HFF-Myc (cell line): ENCODE data around the gene TTBK1.
A peak's percentile ranks its signal among the peaks of the same experiment; 100 is the strongest.

Experiments used
- DNase-seq: peaks from one replicate; pipeline ENCODE4 v3.0.0-alpha.2; 2011; ENCODE audit warnings: low read depth; ENCODE audit errors: extremely low read depth
- H3K4me3 ChIP-seq: replicated peaks from 2 replicates; pipeline ENCODE4 v1.5.1; 2011; ENCODE audit warnings: low read depth, mild to moderate bottlenecking, control low read depth, low read length
- TF ChIP-seq, protein P1 (sequence below): IDR thresholded peaks from 2 replicates; pipeline ENCODE4 v1.5.1; 2012; ENCODE audit warnings: mild to moderate bottlenecking, low read depth, low read length, control low read depth; ENCODE audit errors: missing control alignments

Gene TTBK1

DNA sequence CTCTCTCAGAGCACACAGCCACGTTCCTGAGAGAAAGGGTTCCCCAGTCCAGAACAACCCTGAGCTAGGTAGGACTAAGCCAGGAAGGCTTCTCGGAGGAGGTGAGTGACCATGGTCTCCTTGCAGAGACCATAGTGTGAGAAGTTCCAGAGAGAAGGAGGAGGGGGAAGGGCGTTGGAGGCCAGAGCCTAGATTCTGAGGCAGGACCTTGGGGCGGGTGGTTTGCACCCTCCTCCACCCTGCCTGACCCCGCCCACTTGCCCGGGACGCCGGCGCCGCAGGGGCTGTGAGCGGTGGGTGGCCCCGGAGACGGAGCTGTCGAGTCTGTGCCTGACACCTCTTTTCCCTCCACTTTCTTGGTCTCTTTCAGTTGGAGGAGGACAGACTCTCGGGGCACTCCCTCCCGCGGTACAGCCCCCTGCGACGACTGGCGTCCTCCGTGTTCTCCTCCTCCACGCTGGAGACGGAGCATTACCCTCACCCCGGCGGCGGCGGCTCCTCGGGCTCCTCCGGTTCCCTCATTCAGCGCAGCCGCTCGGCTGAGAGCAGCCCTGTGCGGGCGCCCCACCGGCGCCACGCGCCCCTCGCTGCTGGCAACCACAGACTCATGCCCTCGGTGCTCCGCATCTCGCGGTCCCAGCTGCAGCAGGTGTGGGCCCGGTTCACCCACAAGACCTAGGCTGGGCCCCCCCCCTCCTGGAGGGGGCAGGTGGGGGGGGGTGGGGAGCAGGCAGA, 26.2 kb downstream of the TTBK1 start:
- peak overlapping the region; percentile 12; the same call in 1 of the 2 replicates for H3K4me3 ChIP-seq
- DNase-seq, result no peak
- TF ChIP-seq, protein P1, sequence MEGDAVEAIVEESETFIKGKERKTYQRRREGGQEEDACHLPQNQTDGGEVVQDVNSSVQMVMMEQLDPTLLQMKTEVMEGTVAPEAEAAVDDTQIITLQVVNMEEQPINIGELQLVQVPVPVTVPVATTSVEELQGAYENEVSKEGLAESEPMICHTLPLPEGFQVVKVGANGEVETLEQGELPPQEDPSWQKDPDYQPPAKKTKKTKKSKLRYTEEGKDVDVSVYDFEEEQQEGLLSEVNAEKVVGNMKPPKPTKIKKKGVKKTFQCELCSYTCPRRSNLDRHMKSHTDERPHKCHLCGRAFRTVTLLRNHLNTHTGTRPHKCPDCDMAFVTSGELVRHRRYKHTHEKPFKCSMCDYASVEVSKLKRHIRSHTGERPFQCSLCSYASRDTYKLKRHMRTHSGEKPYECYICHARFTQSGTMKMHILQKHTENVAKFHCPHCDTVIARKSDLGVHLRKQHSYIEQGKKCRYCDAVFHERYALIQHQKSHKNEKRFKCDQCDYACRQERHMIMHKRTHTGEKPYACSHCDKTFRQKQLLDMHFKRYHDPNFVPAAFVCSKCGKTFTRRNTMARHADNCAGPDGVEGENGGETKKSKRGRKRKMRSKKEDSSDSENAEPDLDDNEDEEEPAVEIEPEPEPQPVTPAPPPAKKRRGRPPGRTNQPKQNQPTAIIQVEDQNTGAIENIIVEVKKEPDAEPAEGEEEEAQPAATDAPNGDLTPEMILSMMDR, result no peak

DNA sequence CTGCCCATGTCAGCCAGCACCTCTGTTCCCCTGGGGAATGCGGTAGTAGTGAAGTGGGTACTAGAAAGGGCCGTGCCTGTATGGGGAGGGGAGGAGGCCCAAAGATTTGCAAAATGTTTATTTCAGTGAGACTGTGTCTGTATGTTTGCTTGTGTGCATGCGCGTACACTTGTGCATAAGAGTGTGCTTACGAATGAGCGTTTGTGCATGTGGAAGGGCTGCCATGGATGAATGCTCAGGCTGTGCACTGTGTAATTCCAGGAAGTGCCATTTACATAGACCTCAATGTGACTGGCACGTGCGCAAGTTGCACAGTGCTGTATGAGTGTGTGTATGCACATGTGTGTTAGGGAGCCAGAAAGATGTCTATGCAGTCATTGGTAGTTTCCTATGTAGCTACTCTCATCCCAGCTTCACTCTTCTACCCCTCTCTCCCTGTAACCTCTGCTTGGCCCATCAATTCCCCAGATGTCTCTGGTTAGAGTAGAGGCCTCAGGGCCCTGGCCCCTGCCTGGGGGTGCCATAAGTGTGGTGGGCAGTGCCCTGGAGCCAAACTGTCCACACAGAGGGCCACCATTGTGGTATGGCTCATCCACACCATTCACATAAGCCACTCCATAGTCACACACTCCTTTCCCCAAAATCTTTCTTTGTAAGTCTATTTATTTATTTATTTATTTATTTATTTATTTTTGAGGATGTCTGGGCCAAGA, 28.0 kb downstream of the TTBK1 start:
- DNase-seq, result no peak
- no peak overlapping the region for H3K4me3 ChIP-seq
- TF ChIP-seq, protein P1, result no peak

- TF ChIP-seq, protein P1, result no peak
- H3K4me3 ChIP-seq, result no peak overlapping the region
- DNase-seq, result no peak
Observed at GRCh38 chr6:43271944-43272343, 28.7 kb downstream of the TTBK1 start.

DNA sequence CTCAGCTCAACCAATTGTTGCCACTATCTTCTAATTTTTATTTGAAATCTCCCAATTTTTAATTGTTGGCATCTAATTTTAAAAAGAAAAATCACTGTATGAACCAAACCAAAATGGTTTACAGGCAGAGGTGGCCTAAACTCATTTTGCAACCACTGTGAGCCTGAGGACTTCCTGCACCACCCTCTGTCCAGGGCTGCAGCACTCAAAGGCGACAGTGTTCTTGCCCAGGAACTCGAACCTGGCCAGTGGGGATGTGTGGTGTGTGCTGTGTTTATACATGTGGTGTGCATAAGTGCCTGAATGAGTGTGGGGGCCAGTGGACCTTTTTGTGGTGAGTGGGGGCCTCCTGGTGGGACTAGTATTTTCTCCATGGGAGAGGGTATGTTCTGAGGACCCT, 30.4 kb downstream of the TTBK1 start:
- no peak overlapping the region for H3K4me3 ChIP-seq
- DNase-seq, result no peak
- TF ChIP-seq, protein P1, result no peak

DNA sequence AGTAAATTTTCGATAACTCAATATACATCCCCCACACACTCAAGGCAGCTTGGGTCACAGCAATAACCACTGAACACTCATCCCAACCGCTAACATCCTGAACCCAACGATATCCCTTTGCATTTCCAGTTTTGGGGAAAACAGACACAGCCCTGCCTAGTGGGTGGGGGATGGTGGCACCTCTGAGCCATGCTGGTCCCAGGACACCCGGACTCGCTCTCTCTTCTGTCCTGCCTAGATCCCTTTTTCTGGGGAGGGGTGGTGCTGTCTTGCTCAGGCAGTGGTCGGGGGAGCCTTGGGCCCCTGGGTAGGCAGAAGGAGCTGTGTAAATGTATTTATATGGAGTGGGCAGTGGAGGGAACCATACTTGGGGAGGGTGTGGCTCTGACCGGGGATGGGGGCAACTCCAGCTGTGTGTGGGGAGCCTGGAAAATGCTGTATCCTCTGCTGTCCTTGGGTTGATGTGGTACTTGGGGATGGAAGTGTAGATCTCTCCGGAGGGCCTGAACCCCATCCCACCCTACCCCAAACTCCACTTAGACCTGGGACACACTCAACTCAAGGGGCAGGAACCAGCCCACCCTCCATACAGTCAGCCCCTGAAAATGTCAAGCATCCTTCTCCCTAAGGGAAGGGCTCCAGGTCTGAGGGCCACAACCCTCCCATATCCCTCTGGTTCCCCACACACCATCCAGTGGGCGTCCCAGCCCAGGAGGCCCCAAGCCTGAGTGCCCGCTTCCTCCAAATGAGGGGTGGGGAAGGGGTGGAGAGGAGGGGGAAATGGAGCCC, 31.0 kb downstream of the TTBK1 start:
- TF ChIP-seq, protein P1, result no peak
- no peak overlapping the region for H3K4me3 ChIP-seq
- no peak for DNase-seq

DNA sequence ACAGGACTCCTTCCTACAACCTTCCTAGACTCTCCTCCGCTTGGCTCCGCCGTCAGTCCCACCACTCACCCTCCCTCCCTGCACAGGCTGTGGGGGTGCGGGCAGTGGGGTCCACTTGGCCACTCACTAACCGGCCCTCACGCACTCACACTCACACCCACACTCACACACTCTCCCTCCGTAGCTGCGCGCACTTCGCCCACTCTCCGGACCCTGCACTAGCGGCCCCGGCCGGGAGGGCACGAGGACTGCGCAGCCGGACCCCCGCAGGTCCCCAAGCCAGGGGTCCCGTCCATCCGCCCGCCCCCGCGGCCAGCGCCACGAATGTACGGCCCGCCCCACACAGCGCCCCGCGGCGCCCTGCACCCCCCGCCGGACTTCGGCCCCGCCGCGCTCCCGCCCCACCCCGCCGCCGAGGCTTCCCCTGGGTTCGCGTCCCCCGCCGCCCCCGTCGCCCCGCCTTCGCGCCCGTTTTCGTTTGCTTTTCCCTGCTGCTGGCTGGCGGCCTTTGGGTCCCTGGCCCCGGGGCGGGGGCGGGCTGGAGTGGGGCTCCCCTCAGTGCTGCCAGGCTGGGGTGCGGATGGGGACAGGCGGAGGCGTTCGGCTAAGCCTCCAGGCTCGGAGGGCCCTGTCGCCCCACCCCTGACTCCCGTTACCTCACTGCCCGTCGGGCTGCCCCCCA, 31.8 kb downstream of the TTBK1 start:
- H3K4me3 ChIP-seq, result no peak overlapping the region
- no peak for DNase-seq
- TF ChIP-seq, protein P1, result no peak
